Kidney capillary endothelial cell (primary cell): Measurements from ENCODE around the gene ZNF830.
"Not testable (repeated sequence)": the region's sequence is repeated elsewhere in the genome, so short reads cannot be mapped to it uniquely, and the experiment has no call there.

ENCODE experiments used
- DNase-seq: peaks from one replicate; pipeline ENCODE4 v3.0.0-alpha.2; 2018; ENCODE audit warnings: low spot score

ZNF830 gene

GRCh38 chr17:34961093-34961911 lies at the start of gene ZNF830, which contains the start of gene CCT6B:
ZNF830 (plus strand) TSS chr17:34961540; CDS start chr17:34961567, 27 bp downstream.
CCT6B (minus strand) TSS chr17:34961460; CDS start chr17:34961393, 67 bp downstream.
- DNase-seq, result peak; percentile 89

- DNase-seq, result no peak
Observed at GRCh38 chr17:34913001-34913400, 48.3 kb upstream of the ZNF830 start.

GRCh38 chr17:34916120-34916519 lies 45.2 kb upstream of the ZNF830 start:
- DNase-seq, result no peak

GRCh38 chr17:34917381-34917780 lies 44.0 kb upstream of the ZNF830 start:
- DNase-seq, result no peak

- no peak for DNase-seq
Observed at GRCh38 chr17:34920676-34921075, 40.7 kb upstream of the ZNF830 start.

- DNase-seq, result no peak
Observed at GRCh38 chr17:34926661-34927060, 34.7 kb upstream of the ZNF830 start.

GRCh38 chr17:34930283-34930682 lies 31.1 kb upstream of the ZNF830 start:
- no peak for DNase-seq

GRCh38 chr17:34950780-34951179 lies 10.6 kb upstream of the ZNF830 start:
- DNase-seq, result not testable (repeated sequence)

GRCh38 chr17:34958438-34958837 lies 2.9 kb upstream of the ZNF830 start:
- no peak for DNase-seq

- no peak for DNase-seq
Observed at GRCh38 chr17:34974179-34974578, 12.8 kb downstream of the ZNF830 start.

GRCh38 chr17:34974794-34975785 lies 13.8 kb downstream of the ZNF830 start:
- no peak for DNase-seq

- no peak for DNase-seq
Observed at GRCh38 chr17:34979153-34979552, 17.8 kb downstream of the ZNF830 start.

- DNase-seq, result peak; percentile 15
Observed at GRCh38 chr17:34979650-34980352, 18.5 kb downstream of the ZNF830 start.

GRCh38 chr17:34980353-34980680 lies 19.0 kb downstream of the ZNF830 start, which contains the start of gene LIG3:
LIG3 (plus strand) TSS chr17:34980512; CDS start chr17:34983006, 2,494 bp downstream.
- peak; percentile 86 for DNase-seq

GRCh38 chr17:34980681-34981537 lies 19.6 kb downstream of the ZNF830 start:
- peak; percentile 58 for DNase-seq

- DNase-seq, result no peak
Observed at GRCh38 chr17:34981538-34982241, 20.4 kb downstream of the ZNF830 start.

GRCh38 chr17:34987232-34987631 lies 25.9 kb downstream of the ZNF830 start:
- DNase-seq, result no peak

- no peak for DNase-seq
Observed at GRCh38 chr17:34988644-34989043, 27.3 kb downstream of the ZNF830 start.

GRCh38 chr17:34989473-34989872 lies 28.1 kb downstream of the ZNF830 start:
- DNase-seq, result no peak

GRCh38 chr17:34990921-34991365 lies 29.6 kb downstream of the ZNF830 start:
- DNase-seq, result no peak
